Stimulated activated naive CD4-positive, alpha-beta T cell treated with Interleukin-2 at 50 U/mL for 16 hours (primary cell): ENCODE data around the gene STK39.
A peak's percentile ranks its signal among the peaks of the same experiment; 100 is the strongest.

Source experiments
- DNase-seq: peaks from one replicate; lab custom pipeline; 2025; lab: John Stamatoyannopoulos, UW

Gene STK39

DNA sequence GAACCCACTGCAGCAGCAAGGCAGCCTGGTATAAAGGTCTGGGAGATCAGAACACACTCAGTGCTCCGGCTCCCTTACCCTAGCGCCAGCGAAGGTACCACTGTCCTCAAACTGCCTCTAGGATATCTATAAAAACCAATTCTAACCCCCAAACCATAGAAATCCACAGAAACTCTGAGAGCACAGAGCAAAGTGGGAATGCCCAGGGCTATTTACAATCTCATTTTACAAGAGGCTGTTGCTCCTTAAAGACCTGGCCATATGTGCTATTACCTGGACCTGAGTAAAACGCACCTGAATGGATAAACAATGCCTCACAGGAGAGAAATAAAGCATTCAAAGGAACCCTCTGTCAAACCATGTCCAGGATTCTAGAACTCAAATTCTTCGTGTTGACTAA, 4.3 kb downstream of the STK39 start:
- DNase-seq, result no peak

DNA sequence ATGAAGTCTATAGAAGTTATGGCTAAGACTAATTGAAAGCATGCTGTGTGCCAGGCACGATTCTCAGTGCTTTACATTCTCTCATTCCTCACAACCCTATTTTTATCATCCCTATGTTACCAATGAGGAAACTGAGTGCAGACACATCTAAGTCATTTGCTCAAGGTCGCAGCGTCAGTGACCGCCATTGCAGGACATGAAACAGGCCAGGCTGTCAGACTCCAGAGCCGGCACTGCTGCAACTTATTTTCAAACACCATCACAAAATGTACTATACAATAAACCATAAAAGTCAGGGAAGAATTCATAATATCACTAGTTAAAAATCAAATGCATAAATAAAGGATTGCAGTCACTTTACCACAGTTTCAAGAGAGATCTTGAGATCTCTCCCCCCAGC, 5.6 kb downstream of the STK39 start:
- DNase-seq, result no peak

DNA sequence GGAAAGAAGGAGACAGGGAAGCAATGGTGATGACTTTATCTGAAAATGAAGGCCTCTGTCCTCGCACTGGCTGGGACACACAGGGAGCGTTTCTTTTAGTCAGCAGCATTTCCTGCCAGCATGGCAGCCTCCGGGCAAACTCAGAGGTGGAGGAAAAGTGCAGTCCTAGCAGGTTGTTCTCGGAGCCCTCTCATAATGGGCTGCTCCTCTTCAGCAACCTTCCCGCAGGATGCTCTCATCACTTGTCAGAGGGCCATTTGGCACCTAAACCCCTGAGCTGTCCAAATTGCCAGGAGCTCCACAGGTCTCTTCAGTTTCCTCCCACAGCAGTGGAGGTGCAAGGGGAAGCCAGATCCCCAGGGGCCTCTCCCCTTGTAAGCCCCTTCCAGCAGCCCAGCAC, 6.2 kb downstream of the STK39 start:
- DNase-seq, result no peak

DNA sequence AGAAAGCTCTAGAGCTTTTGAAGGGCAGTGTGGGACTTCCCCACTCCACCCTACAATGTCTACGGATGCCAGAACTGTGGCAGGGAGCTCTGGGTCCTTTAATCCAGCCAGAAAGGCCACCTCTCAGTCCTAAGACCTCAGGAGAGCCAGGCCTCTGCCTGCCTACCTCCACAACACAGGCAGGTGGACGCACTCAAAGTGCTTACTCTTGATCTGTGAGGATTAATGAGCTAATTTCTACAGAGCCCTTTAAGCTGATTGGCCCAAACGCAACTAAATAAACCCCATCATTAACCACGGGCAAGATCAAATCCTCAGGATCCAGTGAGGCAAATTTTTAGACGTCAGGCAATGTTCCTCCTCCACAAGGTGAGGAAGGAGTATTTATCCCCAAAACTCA, 8.1 kb downstream of the STK39 start:
- no peak for DNase-seq

DNA sequence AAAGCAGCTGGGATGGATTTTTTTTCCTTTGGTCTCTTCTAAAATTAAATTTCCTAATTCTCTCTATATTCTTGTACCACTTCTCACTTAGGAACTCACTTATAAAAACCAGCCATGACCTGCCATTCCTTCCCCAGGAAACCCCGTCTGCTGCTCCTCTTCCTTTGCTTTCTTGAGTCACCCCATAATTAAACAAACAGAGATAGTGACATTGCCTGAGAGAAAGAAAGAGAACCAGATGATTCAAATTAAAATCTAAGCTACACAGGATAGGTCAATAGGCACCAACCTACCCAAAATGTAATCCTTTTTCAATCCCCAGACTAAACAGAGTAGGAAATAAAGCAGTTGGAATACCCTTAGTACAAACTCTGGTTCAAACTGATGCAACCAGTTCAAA, 9.7 kb downstream of the STK39 start:
- DNase-seq, result no peak

DNA sequence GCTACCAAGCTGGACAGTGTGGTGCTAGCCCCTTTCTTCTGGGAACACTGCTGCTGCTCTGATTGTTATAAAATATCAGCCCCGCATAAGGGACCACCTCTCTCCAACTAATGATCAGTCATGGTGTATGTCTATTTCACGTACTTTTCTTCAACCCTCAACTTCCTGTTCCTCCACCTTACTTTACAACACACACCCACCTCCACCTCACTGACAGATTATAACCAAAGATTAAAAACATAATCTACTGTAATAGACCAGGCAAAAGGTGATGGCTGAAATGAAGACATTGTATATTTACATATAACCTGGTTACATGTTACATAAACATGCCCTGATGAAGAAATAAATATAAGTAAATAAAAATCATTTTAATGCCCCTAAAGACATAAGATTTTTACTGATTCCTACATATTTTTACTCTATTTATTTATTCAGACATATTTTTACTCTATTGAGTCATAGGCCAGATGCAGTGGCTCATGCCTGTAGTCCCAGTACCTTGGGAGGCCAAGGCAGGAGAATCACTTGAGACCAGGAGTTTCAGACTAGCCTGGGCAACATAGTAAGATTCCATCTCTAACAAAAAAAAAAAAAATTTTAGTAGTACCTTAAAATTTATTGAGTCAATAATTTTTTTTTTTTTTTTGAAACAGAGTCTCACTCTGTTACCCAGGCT, 12.8 kb downstream of the STK39 start:
- no peak for DNase-seq

DNA sequence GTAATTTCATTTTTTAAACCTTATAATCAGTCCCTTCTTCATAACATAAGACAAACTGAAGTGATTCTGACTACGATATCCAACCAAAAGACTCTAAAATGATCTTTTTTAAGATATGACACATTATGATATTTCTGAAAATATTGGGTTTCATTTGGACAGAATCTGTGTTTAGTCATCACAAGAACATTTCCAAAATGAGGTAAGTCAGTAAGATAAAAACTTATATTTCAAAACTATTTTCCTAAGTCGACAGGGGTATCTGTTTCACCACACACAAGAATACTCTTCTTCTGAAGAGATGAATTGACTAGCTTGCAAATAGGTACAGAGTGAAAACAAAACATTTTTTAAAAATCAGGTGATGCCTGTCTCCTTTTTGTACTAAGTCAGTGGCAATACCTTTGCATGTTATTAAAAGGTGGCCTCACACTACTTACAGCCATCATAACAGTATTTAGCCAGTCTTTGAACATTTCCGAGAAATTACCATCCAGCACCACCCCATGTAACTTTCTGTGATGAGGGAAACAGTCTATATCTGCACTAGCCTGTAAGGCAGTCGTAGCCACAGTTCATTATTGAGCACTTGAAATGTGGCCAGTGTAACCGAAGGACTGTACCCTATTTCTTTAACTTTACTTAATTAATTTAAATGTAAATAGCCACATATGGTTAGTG, 13.5 kb downstream of the STK39 start:
- no peak for DNase-seq

DNA sequence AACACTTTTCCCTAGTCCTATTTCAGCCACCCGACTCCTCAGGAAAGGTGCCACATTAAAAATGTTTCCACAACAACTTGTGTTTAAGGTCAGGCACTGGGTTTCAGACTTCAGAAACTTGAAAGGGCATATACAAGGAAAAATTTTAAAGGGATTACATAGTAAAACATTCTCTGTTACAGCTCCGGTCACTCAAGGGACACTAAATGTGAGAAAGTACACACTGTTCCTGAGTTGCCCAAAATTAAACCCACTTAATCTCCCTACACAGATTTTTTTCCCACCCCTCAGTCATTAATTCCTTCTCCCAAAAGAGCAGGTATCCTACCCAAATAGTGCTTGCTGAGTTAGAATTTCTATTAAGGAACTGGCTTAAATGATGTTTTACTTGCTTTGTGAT, 14.2 kb downstream of the STK39 start:
- no peak for DNase-seq

DNA sequence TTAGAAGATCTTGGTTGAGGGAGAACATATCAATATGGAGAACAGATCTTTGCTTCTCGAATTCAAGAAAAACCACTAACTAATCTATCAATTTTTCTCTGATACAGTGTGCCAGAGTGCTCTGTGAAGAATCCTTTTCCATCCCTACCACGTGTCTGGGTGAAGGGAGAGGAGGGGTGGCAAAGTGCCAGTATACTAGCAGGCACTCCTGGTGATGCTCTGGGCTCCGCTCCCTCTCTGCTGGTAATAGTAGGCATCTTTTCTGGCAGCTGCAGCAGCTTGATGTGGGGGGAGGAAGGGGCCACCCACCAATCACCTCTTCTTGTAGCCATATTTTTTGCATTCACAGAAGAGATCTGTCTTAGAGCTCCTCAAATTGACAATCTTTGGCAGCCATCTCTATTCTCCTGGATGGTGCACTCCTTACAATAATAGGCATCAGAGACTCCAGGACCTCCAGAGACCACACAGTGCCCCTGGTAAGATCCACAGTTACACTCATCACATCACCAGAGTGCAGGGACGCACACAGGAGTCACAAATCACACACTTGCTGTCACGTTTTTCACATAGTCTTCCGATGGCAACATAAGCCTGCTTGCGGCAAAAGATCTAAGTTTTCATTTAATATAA, 15.7 kb downstream of the STK39 start:
- no peak for DNase-seq

DNA sequence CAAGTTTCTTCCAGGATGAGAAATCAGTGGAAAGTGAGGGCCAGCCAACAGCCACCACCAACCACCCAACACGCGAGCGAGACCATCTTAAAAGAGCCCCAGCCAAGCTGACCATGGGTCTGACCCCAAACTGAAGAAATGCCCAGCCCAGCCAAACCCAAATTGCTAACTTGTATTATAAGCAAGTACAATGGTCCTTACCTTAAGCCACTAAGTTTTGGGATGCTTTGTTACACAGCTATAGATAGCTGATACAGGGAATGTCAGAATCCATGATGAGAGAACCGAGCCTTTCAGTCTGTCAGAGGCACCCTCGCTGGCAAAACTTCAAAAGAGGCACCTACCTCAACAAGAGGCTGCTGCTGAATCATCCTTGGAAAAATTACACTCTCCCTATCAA, 17.0 kb downstream of the STK39 start:
- DNase-seq, result no peak

DNA sequence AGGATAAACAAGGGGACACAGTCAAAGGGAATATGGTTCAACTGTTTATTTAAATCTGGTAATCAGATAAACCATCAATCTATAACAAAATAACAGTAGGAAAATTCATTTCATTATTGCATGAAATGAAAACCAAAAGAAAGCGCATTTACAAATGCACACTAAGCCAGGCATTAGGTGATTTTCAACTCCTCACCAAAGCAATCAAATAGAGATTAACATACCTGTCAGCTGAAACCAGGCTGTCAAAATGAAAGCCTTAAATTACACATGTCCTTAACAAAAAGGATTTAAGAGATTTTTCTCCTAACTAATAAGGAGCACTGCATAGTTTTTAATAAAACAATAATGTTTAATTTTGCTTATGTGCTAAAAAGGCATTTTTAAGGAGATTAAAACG, 23.0 kb downstream of the STK39 start:
- DNase-seq, result no peak

DNA sequence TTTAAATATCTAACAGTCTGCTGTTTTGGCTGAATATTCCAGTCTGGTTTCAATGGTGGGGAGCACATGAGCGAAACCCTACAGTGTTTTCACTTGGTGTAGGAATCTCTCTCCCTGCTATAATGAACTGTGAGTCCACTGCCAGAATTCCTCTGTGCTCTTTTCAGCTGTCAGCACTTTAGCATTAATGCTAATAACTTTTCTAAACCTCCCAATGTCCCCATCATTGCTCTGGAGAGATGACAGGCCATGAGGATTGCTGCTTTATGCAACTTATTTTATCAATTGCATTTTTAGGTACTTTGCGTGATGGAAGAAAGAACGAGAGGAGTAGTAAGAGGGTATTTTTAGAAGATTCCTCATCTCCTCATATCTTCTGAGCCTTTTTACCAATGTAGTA, 25.3 kb downstream of the STK39 start:
- DNase-seq, result no peak

DNA sequence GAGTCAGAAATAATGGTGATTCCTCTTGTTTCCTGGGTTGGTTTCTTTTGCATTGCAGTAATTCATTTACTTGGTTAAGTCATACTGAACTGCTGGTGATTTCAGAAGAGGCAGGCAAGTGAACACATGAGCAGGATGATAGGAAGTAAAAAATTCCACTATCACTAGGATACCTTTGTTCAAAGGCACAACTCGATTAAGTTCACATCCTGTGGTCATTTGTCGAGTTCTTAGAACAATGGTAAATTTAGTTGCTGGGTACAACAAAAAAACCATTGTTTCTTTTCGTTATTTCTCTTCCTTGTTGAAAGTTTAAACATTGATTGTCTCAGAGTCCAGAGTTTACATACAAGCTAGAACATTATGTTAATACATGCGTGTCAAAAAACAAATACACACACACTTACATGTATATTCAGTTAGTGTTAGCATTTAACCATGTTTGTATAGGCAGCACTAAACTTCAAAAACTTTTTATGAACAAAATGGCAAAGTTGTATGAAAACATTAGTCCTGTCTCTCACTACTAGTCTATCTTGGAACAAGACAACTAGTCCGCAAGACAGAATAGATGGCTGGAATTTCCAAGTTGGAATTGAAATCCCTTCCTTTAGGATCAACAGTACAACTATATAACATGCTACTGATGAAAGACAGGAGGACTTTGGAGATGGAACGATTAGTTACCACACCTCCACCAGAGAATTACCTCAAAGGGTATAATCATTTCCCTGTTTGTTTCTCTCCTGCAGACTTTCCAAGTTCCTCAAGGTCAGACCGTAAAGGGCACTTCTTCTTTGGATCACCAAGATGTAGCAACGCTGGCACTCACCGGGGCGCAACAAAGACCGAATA, 26.2 kb downstream of the STK39 start:
- DNase-seq, result no peak

DNA sequence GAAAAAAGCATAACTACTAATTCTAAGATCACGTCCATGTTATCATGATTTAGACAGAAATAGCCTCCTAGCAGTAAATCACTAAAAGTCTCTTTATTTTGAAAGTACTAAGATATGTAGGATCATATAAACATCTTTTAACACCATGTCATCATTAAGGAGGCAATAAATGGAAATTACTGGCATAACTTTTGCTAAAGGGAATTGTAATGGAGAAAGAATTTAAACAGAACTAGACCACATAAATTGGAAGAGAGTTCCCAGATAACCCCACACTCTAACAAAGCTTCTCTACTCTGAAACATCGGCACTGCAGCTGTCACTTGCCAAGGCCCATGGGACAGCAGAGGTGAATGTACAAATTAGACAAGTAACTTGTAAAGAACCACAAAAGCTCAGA, 29.5 kb downstream of the STK39 start:
- no peak for DNase-seq

DNA sequence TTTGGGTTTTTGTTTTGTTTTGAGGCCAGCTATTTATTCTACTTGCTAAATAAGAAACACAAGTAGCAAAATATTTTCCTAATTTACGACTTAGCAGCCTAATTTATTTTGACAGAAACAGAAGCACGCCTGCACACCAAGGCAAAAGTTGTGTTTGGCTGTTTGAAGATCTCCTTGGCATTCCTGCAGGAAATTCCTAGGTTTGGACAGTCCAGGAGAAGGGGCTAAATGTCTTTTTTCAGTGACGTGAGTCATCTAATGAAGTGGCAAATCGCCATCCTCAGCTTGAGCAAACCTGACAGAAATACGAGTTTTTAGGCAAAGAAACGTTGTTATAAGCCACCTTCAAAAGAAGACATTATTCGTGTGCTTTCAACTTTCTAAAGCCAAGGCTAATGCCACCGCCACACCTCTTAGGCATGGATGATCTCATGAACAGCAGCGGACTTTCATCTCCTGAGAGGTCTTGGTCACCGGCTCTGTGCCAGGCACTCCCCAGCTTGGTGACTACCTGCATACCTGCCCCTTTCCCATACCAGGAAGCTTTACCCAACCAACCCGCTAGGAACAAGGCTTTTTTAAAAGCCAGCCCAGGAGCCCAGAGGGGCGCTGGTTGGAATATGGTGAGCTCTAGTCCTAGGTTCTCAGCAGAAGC, 30.9 kb downstream of the STK39 start:
- DNase-seq, result no peak

DNA sequence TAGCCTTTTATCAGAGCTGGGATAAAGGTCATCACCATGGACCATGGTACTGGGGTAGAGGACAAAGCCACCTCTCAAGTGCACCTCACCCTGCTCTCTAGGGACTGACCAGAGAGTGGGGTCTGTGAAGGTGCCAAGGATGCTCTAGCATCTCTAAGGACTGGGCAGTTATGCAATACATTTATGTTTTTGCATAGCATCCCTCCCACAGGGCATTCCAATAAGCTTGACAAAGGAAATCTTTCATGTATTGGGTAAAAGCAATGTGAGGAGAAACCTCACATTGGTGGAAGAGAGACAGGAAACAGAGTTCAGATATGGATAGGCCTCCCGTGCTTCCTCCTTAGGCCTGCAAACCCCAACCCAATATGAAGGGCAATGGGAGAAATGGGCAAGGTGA, 31.6 kb downstream of the STK39 start:
- no peak for DNase-seq

DNA sequence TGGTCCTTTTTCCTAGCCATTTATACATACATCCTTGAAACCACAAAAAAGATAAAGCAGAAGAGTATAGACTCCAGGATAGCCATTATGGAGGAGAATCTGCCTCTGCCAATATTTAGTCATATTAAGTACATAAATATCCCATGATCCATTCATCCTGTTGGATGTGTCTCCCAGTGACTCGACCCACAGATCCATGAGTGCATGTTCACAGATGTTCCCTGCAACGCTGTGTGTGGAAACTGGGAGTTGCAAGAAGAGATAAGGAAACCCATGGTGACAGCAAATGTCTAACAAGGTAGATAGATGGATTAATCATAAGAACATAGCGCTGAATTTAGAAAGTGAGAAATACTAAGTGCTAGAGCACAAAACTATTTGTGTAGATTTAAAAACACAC, 34.5 kb downstream of the STK39 start:
- DNase-seq, result no peak

DNA sequence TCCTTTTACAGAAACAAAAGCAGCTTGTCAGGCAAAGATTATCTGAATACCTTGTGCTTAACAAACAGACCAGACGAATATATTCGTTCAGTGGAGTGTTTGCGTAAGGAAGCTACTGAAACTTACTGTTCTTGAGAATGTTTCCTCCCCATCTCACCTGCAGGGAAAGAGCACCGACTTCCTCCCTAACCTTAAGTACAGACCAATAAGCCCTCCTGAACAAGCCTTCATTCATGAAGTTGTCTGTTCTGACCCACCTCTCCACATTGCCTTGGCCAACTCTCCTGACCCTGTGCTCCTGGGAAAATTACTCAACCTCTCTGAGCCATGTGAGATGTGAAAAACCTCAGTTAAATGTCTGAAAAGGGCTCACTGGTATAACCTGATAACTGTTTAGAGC, 35.2 kb downstream of the STK39 start:
- no peak for DNase-seq

DNA sequence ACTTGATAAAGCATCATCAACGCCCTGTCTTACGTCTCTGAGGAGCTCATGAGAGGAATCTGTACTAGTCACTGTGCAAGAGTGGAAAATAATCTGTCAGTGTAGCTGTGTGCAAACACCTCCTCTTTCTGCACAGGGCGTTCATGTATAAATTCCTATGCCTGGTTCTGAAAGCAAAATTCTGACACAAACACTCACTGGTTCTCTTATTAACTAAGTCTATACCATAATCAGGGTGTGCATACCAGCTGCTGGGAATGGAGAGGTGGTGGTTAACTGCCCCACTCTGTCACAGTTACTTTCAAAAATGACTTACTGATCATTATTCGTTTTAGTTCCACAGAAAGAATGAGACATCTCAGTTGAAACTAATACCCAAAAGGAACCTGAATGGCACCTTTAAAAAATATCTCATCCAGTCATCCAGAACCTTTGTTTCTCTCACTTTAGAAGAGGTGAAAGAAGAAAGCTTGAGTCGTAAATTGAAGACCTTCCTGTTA, 35.7 kb downstream of the STK39 start:
- DNase-seq, result peak; percentile 48

DNA sequence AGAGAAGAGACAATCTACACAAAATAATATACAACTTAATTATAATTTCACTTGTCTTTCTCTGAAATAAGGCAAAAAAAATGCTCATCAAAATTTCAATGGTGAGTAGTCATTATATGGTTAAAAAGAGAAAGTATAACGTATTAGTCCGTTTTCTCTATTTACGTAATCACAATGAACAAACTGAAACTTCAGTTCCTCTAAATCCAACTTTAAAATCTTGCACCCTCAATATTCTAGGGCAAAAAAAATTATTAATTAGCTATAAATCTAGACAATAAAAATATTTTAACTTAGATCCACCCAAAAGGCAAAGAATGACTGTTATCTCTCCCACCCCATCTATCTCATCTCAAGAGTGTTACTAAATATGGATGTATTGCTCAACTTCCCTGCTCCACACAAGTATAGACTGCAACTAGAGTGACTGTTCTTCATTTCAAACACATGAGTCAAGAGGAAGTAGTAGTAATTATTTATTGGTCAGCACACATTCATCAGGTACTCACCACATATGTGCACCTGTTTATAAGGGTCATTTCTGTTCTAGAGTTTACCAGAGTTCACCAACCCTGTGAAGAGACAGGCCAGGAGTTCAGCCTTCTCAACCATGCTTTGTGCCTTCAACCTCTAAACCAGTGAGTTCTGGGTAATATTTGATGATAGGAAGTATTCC, 36.4 kb downstream of the STK39 start:
- no peak for DNase-seq

DNA sequence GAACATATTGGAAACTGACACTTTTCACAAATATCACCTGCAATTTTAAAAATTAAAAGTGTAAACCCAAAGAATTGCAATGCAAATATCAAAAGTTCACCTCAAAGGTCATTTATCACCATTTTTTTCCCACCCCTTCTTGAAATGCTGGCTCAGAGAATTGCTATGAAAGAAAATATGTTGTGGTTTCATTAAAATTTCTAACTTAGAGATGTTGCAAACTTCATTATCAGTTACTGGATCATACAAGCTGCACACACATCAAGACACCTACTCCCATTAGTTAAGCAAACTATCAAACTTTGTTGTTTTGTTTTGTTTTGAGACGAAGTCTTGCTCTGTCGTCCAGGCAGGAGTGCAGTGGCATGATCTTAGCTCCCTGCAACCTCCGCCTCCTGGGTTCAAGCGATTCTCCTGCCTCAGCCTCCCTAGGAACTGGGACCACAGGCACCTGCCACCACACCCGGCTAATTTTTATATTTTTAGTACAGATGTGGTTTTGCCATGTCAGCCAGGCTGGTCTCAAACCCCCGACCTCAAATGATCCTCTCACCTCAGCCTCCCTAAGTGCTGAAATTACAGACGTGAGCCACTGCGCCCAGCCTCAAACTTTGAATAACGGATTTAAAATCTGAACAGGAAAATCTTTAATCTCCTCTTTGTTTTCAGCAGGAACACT, 37.0 kb downstream of the STK39 start:
- DNase-seq, result no peak
